K562 (cell line): ENCODE data around the gene LENEP. TPM values are rescaled to one million over a fixed set of nuclear protein-coding genes. Genes with fewer than 3 reads are reported as not detected.

Source experiments
- ATAC-seq: fragments of 200-7000 bp; cut with Tn5 transposase; 3 replicates; pipeline ENCODE4 v1.9.1; 2020; ENCODE audit warnings: moderate library complexity
- BruUV-seq: library from RNA; stranded (reverse); fragments of 400-500 nt; replicated peaks from 2 replicates; lab custom pipeline; 2021; lab: Mats Ljungman, UMichigan
- CTCF ChIA-PET: fragments of 300-600 bp; formaldehyde crosslinking; extraction: SDS; loops from one replicate; lab custom pipeline; 2021; ENCODE audit warnings: low intra/inter-chr PET ratio; lab: Yijun Ruan, JAX
- POLR2A ChIA-PET: fragments of 300-600, 350-650 bp; sonication (Branson Sonifier 250); formaldehyde crosslinking; extraction: SDS; loops from one replicate; lab custom pipeline; 2021; ENCODE audit warnings: antibody characterized with exemption, inconsistent platforms; lab: Yijun Ruan, JAX
- DNase-seq, 4 experiments: peaks; one replicate each; pipeline versions ENCODE4 v3.0.0 to v3.0.0-alpha.2; 2011 to 2018; ENCODE audit warnings: low spot score in 3 of 4, mixed read lengths in 3 of 4; ENCODE audit errors: extremely low read depth in 1 of 4
- FAIRE-seq: peaks from 2 replicates; lab custom pipeline; 2011; peaks lifted over from hg19 to GRCh38; lab: Jason Lieb, UNC
- H2AFZ ChIP-seq: 2 replicates; pipeline ENCODE4 v1.6.0; 2011; ENCODE audit warnings: low read depth, low read length, control low read depth, inconsistent platforms
- H3K27ac ChIP-seq: fragments of 200-600 bp; 3 replicates; pipeline ENCODE4 v1.8.0; 2011; ENCODE audit warnings: low read depth, mild to moderate bottlenecking, control low read depth, inconsistent platforms, low read length, moderate library complexity, mixed read lengths; ENCODE audit errors: extremely low read depth
- H3K27me3 ChIP-seq, 2 experiments: fragments of 300-600 bp in 1 of 2; 2 replicates in 1 of 2; 3 replicates in 1 of 2; pipeline versions ENCODE4 v1.6.0 to v1.8.0; 2011; ENCODE audit warnings: inconsistent platforms in 2 of 2, low read length in 2 of 2, mild to moderate bottlenecking in 1 of 2, mixed read lengths in 1 of 2, moderate library complexity in 1 of 2; ENCODE audit not compliant: control insufficient read depth in 2 of 2, insufficient read depth in 2 of 2
- H3K36me3 ChIP-seq: fragments of 300-600 bp; 3 replicates; pipeline ENCODE4 v1.8.0; 2011; ENCODE audit warnings: mild to moderate bottlenecking, low read length, inconsistent platforms; ENCODE audit not compliant: control insufficient read depth, insufficient read depth
- H3K4me1 ChIP-seq, 2 experiments: fragments of 200-600 bp in 1 of 2; replicated peaks in 1 of 2; 2 replicates in 1 of 2; 3 replicates in 1 of 2; pipeline versions ENCODE4 v1.5.1 to v1.8.0; 2011; ENCODE audit warnings: inconsistent platforms in 2 of 2, low read length in 2 of 2, mild to moderate bottlenecking in 1 of 2, mixed read lengths in 1 of 2, moderate library complexity in 1 of 2; ENCODE audit not compliant: control insufficient read depth in 2 of 2, insufficient read depth in 2 of 2
- H3K4me2 ChIP-seq: 2 replicates; pipeline ENCODE4 v1.6.1; 2011; ENCODE audit warnings: low read length, control low read depth, inconsistent platforms, mixed read lengths; ENCODE audit not compliant: insufficient read depth
- H3K4me3 ChIP-seq: fragments of 200-600 bp; sonication (generic), shearing (Covaris generic); 2 replicates; pipeline ENCODE4 v1.5.1; 2016; ENCODE audit warnings: control low read depth, inconsistent platforms
- H3K79me2 ChIP-seq: fragments of 200-600 bp; 3 replicates; pipeline ENCODE4 v1.8.0; 2011; ENCODE audit warnings: low read length, inconsistent platforms; ENCODE audit not compliant: control insufficient read depth, insufficient read depth
- H3K9ac ChIP-seq, 2 experiments: 2 replicates each; pipeline versions ENCODE4 v1.6.0 to v1.6.1; 2011; ENCODE audit warnings: low read depth in 2 of 2, low read length in 2 of 2, control low read depth in 1 of 2, inconsistent platforms in 1 of 2, mild to moderate bottlenecking in 1 of 2, mixed read lengths in 1 of 2; ENCODE audit not compliant: insufficient read depth in 1 of 2
- H3K9me1 ChIP-seq: one replicate; pipeline ENCODE4 v1.6.0; 2011; ENCODE audit warnings: inconsistent platforms, mild to moderate bottlenecking, low read length, moderate library complexity; ENCODE audit not compliant: control insufficient read depth, insufficient read depth
- H3K9me3 ChIP-seq: replicated peaks from 2 replicates; pipeline ENCODE4 v1.5.1; 2011; ENCODE audit warnings: low read depth, low read length, inconsistent platforms; ENCODE audit not compliant: control insufficient read depth, insufficient read depth
- H4K20me1 ChIP-seq: replicated peaks from 2 replicates; pipeline ENCODE4 v1.6.1; 2011; ENCODE audit warnings: low read length, inconsistent platforms, mixed read lengths; ENCODE audit not compliant: control insufficient read depth, insufficient read depth
- BRD9 ChIP-seq: fragments of 450-650 bp; IDR thresholded peaks from 2 replicates; pipeline ENCODE4 v1.6.1; 2018; ENCODE audit warnings: low read depth; ENCODE audit not compliant: partially characterized antibody
- C11orf30 ChIP-seq: fragments of 450-650 bp; IDR thresholded peaks from 2 replicates; pipeline ENCODE4 v1.6.1; 2016; ENCODE audit warnings: low read depth, mild to moderate bottlenecking
- CHD4 ChIP-seq: fragments of 200-600 bp; sonication (generic); IDR thresholded peaks from 3 replicates; pipeline ENCODE4 v1.6.1; 2012; ENCODE audit warnings: low read depth, mild to moderate bottlenecking, mixed read lengths, low read length, inconsistent platforms; ENCODE audit not compliant: insufficient read depth, insufficient replicate concordance, poor library complexity, severe bottlenecking
- HMG20B ChIP-seq: fragments of 250-450 bp; sonication (Bioruptor Pico); IDR thresholded peaks from 2 replicates; pipeline ENCODE4 v1.5.0; 2021; ENCODE audit warnings: mild to moderate bottlenecking
- PHTF2 ChIP-seq: fragments of 250-450 bp; sonication (Bioruptor Pico); IDR thresholded peaks from 2 replicates; pipeline ENCODE4 v1.5.0; 2021; ENCODE audit warnings: mild to moderate bottlenecking
- POLR2G ChIP-seq: fragments of 200-400 bp; formaldehyde crosslinking; IDR thresholded peaks from 2 replicates; pipeline ENCODE4 v1.6.1; 2017; ENCODE audit warnings: low read depth, mild to moderate bottlenecking, antibody characterized with exemption, low read length, moderate library complexity
- PTBP1 ChIP-seq: fragments of 200-400 bp; formaldehyde crosslinking; IDR thresholded peaks from 2 replicates; pipeline ENCODE4 v1.6.1; 2017; ENCODE audit warnings: low read depth, low read length
- PURB ChIP-seq: sonication (generic); formaldehyde crosslinking; IDR thresholded peaks from 2 replicates; pipeline ENCODE4 v1.9.0; 2021; ENCODE audit warnings: low read depth, mild to moderate bottlenecking, missing genetic modification reagents
- RBFOX2 ChIP-seq: fragments of 200-400 bp; formaldehyde crosslinking; IDR thresholded peaks from 2 replicates; pipeline ENCODE4 v1.6.1; 2017; ENCODE audit warnings: low read depth, mild to moderate bottlenecking, low read length, moderate library complexity
- STAG1 ChIP-seq: sonication (generic); formaldehyde crosslinking; IDR thresholded peaks from 2 replicates; pipeline ENCODE4 v1.5.0; 2020; ENCODE audit warnings: missing genetic modification reagents, borderline replicate concordance
- STAT5A ChIP-seq: IDR thresholded peaks from 2 replicates; pipeline ENCODE4 v1.6.1; 2012; ENCODE audit warnings: low read length, inconsistent platforms, borderline replicate concordance
- ZNF586 ChIP-seq: fragments of 450-650 bp; formaldehyde crosslinking; conservative IDR thresholded peaks from 2 replicates; pipeline ENCODE4 v1.4.0; 2020; ENCODE audit warnings: mild to moderate bottlenecking, moderate library complexity
- ZNF589 ChIP-seq: fragments of 200-800 bp; sonication (Bioruptor generic); IDR thresholded peaks from 2 replicates; pipeline ENCODE4 v1.6.1; 2016; ENCODE audit warnings: low read depth, missing genetic modification characterization, missing compliant biosample characterization
- ZNF644 ChIP-seq: fragments of 200-800 bp; sonication (Bioruptor generic); IDR thresholded peaks from 2 replicates; pipeline ENCODE4 v1.6.1; 2016; ENCODE audit warnings: low read depth, missing genetic modification characterization, missing compliant biosample characterization
- ZSCAN32 ChIP-seq: fragments of 450-650 bp; formaldehyde crosslinking; IDR thresholded peaks from 2 replicates; pipeline ENCODE4 v1.4.0; 2020; ENCODE audit warnings: mild to moderate bottlenecking, moderate library complexity
- WGBS: fragments of 100-300 bp; shearing (Covaris generic); methylation state at CpG from one replicate; pipeline ENCODE4 v1.1.6; 2016; ENCODE audit warnings: low coverage, mixed read lengths; ENCODE audit not compliant: insufficient coverage; ENCODE audit errors: missing lambda C conversion rate; 5-methylcytosine and 5-hydroxymethylcytosine counted together
- in situ Hi-C: fragments of 300-500 bp; cut with MboI; formaldehyde crosslinking; loops from 4 replicates; pipeline ENCODE4 v1.15.0; 2018; ENCODE audit warnings: inconsistent platforms, mixed read lengths
- intact Hi-C: fragments of 100-400 bp; cut with micrococcal nuclease; formaldehyde crosslinking; loops from 2 replicates; pipeline ENCODE4 v1.14.2; 2022
- polyA plus RNA-seq, 8 experiments: library from polyadenylated mRNA; depleted of rRNA in 4 of 8; stranded (reverse) in 5 of 8; unstranded in 3 of 8; fragments of >200 nt; fragmentation: Nextera tagmentation in 2 of 8; fragmentation: Illumina TruSeq in 1 of 8; extraction: Ambion mirVana in 2 of 8; extraction: Trizol in 1 of 8; gene quantifications; 2 replicates each; pipeline versions ENCODE4 v1.2.1 to v1.2.3, GENCODE V29; 2011 to 2014; ENCODE audit warnings: inconsistent platforms in 1 of 8, missing spikeins in 1 of 8
- total RNA-seq, 7 experiments: library from RNA; depleted of rRNA in 6 of 7; stranded (reverse); fragments of >200 nt in 6 of 7; fragmentation: Illumina TruSeq in 2 of 7; extraction: Trizol in 2 of 7; gene quantifications; 2 replicates each; pipeline versions ENCODE4 v1.2.1 to v1.2.3, GENCODE V29; 2011 to 2021; ENCODE audit warnings: low replicate concordance in 1 of 7
- TF ChIP-seq, protein P1 (sequence below): sonication (generic); formaldehyde crosslinking; IDR thresholded peaks from 2 replicates; pipeline ENCODE4 v1.8.1; 2023; ENCODE audit warnings: mild to moderate bottlenecking, missing genetic modification reagents

Gene LENEP
- total and polyA plus RNA-seq, 9 of the 15 experiments (the other 6 are each of a cell fraction or from before 2014, with no cell fraction given) = 0.23 to 0.87 (median 0.67) TPM; not detected in 5

DNA sequence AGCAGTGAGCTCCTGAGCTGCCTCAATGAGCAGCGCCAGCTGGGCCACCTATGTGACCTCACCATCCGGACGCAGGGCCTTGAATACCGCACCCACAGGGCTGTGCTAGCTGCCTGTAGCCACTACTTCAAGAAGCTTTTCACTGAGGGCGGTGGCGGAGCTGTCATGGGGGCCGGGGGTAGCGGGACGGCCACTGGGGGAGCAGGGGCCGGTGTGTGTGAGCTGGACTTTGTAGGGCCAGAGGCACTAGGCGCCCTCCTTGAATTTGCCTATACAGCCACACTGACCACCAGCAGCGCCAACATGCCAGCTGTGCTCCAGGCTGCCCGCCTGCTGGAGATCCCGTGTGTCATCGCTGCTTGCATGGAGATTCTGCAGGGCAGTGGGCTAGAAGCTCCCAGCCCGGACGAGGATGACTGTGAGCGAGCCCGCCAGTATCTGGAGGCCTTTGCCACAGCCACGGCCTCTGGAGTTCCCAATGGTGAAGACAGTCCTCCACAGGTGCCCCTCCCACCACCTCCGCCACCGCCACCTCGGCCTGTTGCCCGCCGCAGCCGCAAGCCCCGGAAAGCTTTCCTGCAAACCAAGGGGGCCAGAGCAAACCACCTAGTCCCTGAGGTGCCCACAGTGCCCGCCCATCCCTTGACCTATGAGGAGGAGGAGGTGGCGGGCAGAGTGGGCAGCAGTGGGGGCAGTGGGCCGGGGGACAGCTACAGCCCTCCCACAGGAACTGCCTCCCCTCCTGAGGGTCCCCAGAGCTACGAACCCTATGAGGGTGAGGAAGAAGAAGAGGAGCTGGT, 21.5 kb downstream of the LENEP start:
- ATAC-seq (no peak), DNase-seq (no peak), FAIRE-seq (no peak)
- ChIA-PET CTCF (no interaction called here), POLR2A (interaction anchor here (0.6 to 2.4 kb wide), 6 partner anchors 14 to 149 kb away, joined by 3 to 8 read pairs (median 5); partner anchors contain the start of genes LENEP and PYGO2)
- H3K36me3 ChIP-seq = peaks cover 67% of the 10 kb centered on the region; the same call in 2 of the 3 replicates
- intact Hi-C loops = no loop called here
- no peaks in the 10 kb centered on the region for H3K9me3 ChIP-seq
- no peaks in the 10 kb centered on the region for H3K9me1 ChIP-seq
- in situ Hi-C loops = no loop called here
- H3K4me2 ChIP-seq = no peak overlapping the region
- H3K4me3 ChIP-seq = no peak overlapping the region
- no peak overlapping the region for H3K27ac ChIP-seq
- WGBS = 91% methylated on average over 24 of the region's 31 CpGs
- peaks cover 37% of the 10 kb centered on the region for H3K79me2 ChIP-seq
- no peaks in the 10 kb centered on the region; the same call in 1 of the 2 replicates for H4K20me1 ChIP-seq
- H3K4me1 ChIP-seq = peaks cover 52 to 81% of the 10 kb centered on the region in 2 experiments
- H3K27me3 ChIP-seq = no peaks in the 10 kb centered on the region
- TF ChIP-seq CHD4 (no peak), ZNF586 (CRISPR knock-in tag) (no peak), PHTF2 (CRISPR knock-in tag) (no peak), POLR2G (peak; percentile 44), ZSCAN32 (no peak), ZNF644 (tag) (no peak), PURB (CRISPR knock-in tag) (no peak), RBFOX2 (peak; percentile 58; the same call in 1 of the 2 replicates), STAG1 (CRISPR knock-in tag) (no peak), STAT5A (no peak), C11orf30 (no peak), PTBP1 (no peak), BRD9 (no peak), ZNF589 (CRISPR knock-in tag) (no peak), HMG20B (CRISPR knock-in tag) (no peak)
- TF ChIP-seq, protein P1, sequence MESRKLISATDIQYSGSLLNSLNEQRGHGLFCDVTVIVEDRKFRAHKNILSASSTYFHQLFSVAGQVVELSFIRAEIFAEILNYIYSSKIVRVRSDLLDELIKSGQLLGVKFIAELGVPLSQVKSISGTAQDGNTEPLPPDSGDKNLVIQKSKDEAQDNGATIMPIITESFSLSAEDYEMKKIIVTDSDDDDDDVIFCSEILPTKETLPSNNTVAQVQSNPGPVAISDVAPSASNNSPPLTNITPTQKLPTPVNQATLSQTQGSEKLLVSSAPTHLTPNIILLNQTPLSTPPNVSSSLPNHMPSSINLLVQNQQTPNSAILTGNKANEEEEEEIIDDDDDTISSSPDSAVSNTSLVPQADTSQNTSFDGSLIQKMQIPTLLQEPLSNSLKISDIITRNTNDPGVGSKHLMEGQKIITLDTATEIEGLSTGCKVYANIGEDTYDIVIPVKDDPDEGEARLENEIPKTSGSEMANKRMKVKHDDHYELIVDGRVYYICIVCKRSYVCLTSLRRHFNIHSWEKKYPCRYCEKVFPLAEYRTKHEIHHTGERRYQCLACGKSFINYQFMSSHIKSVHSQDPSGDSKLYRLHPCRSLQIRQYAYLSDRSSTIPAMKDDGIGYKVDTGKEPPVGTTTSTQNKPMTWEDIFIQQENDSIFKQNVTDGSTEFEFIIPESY (CRISPR knock-in tag) = peak; percentile 99
- H3K9ac ChIP-seq = no peak overlapping the region
- H2AFZ ChIP-seq = no peak overlapping the region
- BruUV-seq = no TSS peak
